GM12878 (cell line): ENCODE measurements around the gene PRC1. TPM values are rescaled to one million over a fixed set of nuclear protein-coding genes. Genes with fewer than 3 reads are reported as not detected.

Experiments used
- ATAC-seq: fragments of 200-7000 bp; cut with Tn5 transposase; 3 replicates; pipeline ENCODE4 v1.9.1; 2020; ENCODE audit warnings: mild to moderate bottlenecking, moderate library complexity
- BruUV-seq: library from RNA; stranded (reverse); fragments of 400-500 nt; replicated peaks from 2 replicates; lab custom pipeline; 2021; lab: Mats Ljungman, UMichigan
- CTCF ChIA-PET: fragments of 300-600 bp; sonication (Branson Sonifier 250); formaldehyde crosslinking; extraction: SDS; loops from one replicate; lab custom pipeline; 2021; ENCODE audit warnings: inconsistent platforms; lab: Yijun Ruan, JAX
- POLR2A ChIA-PET: fragments of 350-600 bp; formaldehyde crosslinking; extraction: SDS; loops from one replicate; lab custom pipeline; 2021; ENCODE audit warnings: inconsistent platforms; lab: Charles Lee
- RAD21 ChIA-PET: fragments of 300-600 bp; sonication (Branson Sonifier 250); formaldehyde crosslinking; loops from one replicate; lab custom pipeline; 2023; ENCODE audit warnings: antibody characterized with exemption; ENCODE audit not compliant: unreplicated experiment; lab: Charles Lee
- SMC1A ChIA-PET: fragments of 300-600 bp; sonication (Branson Sonifier 250); formaldehyde crosslinking; loops from one replicate; lab custom pipeline; 2023; ENCODE audit not compliant: unreplicated experiment, uncharacterized antibody; lab: Charles Lee
- DNase-seq: peaks from one replicate; pipeline ENCODE4 v3.0.0-alpha.2; 2011; ENCODE audit warnings: low read depth, low spot score
- FAIRE-seq: peaks from 3 replicates; lab custom pipeline; 2011; peaks lifted over from hg19 to GRCh38; lab: Jason Lieb, UNC
- H2AFZ ChIP-seq: 2 replicates; pipeline ENCODE4 v1.6.0; 2011; ENCODE audit warnings: low read depth, low read length, control low read depth; ENCODE audit not compliant: control insufficient read depth
- H3K27ac ChIP-seq: 2 replicates; pipeline ENCODE4 v1.5.1; 2011; ENCODE audit warnings: control low read depth; ENCODE audit not compliant: control insufficient read depth, insufficient read depth
- H3K27me3 ChIP-seq, 2 experiments: replicated peaks in 1 of 2; 2 replicates each; pipeline versions ENCODE4 v1.6.0 to v1.6.1; 2011; ENCODE audit warnings: low read length in 1 of 2; ENCODE audit not compliant: control insufficient read depth in 2 of 2, insufficient read depth in 2 of 2
- H3K36me3 ChIP-seq, 2 experiments: 2 replicates each; pipeline ENCODE4 v1.5.1; 2011; ENCODE audit warnings: low read length in 1 of 2; ENCODE audit not compliant: control insufficient read depth in 2 of 2, insufficient read depth in 2 of 2
- H3K4me1 ChIP-seq: 2 replicates; pipeline ENCODE4 v1.6.1; 2011; ENCODE audit warnings: mild to moderate bottlenecking, low read length, moderate library complexity, mixed read lengths; ENCODE audit not compliant: control insufficient read depth, insufficient read depth
- H3K4me2 ChIP-seq: 2 replicates; pipeline ENCODE4 v1.6.0; 2011; ENCODE audit warnings: control low read depth; ENCODE audit not compliant: control insufficient read depth, insufficient read depth
- H3K4me3 ChIP-seq: fragments of 200-600 bp; sonication (generic); 2 replicates; pipeline ENCODE4 v1.5.1; 2016
- H3K79me2 ChIP-seq: 2 replicates; pipeline ENCODE4 v1.6.0; 2011; ENCODE audit warnings: low read length; ENCODE audit not compliant: control insufficient read depth, insufficient read depth
- H3K9ac ChIP-seq: 2 replicates; pipeline ENCODE4 v1.8.0; 2011; ENCODE audit warnings: low read length, control low read depth, mixed read lengths; ENCODE audit not compliant: control insufficient read depth, insufficient read depth
- H3K9me3 ChIP-seq: replicated peaks from 3 replicates; pipeline ENCODE4 v1.5.1; 2011; ENCODE audit warnings: mild to moderate bottlenecking, low read length; ENCODE audit not compliant: control insufficient read depth, insufficient read depth
- H4K20me1 ChIP-seq: 2 replicates; pipeline ENCODE4 v1.6.0; 2011; ENCODE audit not compliant: control insufficient read depth, insufficient read depth
- CHD2 ChIP-seq: IDR thresholded peaks from 2 replicates; pipeline ENCODE4 v1.6.1; 2011; ENCODE audit warnings: low read depth, low read length, improper control_type of control experiment, borderline replicate concordance
- HDAC6 ChIP-seq: fragments of 200-600 bp; sonication (generic); IDR thresholded peaks from one replicate; pipeline ENCODE4 v1.8.0; 2017; ENCODE audit warnings: antibody characterized with exemption; ENCODE audit not compliant: unreplicated experiment
- NFYB ChIP-seq: IDR thresholded peaks from 2 replicates; pipeline ENCODE4 v1.6.1; 2011; ENCODE audit warnings: low read depth, mild to moderate bottlenecking, low read length, improper control_type of control experiment, moderate library complexity; ENCODE audit not compliant: insufficient read depth
- NR2C1 ChIP-seq: fragments of 450-650 bp; IDR thresholded peaks from 2 replicates; pipeline ENCODE4 v1.6.1; 2017; ENCODE audit warnings: antibody characterized with exemption, mild to moderate bottlenecking, moderate library complexity
- NR2C2 ChIP-seq: IDR thresholded peaks from 2 replicates; pipeline ENCODE4 v1.6.1; 2011; ENCODE audit warnings: borderline replicate concordance, low read depth; ENCODE audit not compliant: control insufficient read depth, insufficient read length
- SMAD5 ChIP-seq: IDR thresholded peaks from 2 replicates; pipeline ENCODE4 v1.6.1; 2016; ENCODE audit warnings: antibody characterized with exemption, low read depth
- TCF7 ChIP-seq: IDR thresholded peaks from 2 replicates; pipeline ENCODE4 v1.6.1; 2014; ENCODE audit warnings: antibody characterized with exemption, borderline replicate concordance
- USF2 ChIP-seq: IDR thresholded peaks from 2 replicates; pipeline ENCODE4 v1.6.1; 2011; ENCODE audit warnings: low read depth, low read length, improper control_type of control experiment, borderline replicate concordance
- ZNF274 ChIP-seq: IDR thresholded peaks from one replicate; pipeline ENCODE4 v1.8.0; 2011; ENCODE audit not compliant: insufficient read length, insufficient read depth
- WGBS: methylation state at CpG from one replicate; pipeline ENCODE4 v1.1.6; 2016; ENCODE audit warnings: low lambda C conversion rate; ENCODE audit not compliant: insufficient replicate concordance, insufficient coverage; ENCODE audit errors: missing lambda C conversion rate; 5-methylcytosine and 5-hydroxymethylcytosine counted together
- in situ Hi-C: fragments of 300-500 bp; cut with MboI; formaldehyde crosslinking; loops from 9 replicates; pipeline ENCODE4 v1.14.3; 2018; ENCODE audit warnings: mixed read lengths
- intact Hi-C: fragments of 100-400 bp; cut with micrococcal nuclease; formaldehyde crosslinking; loops from one replicate; pipeline ENCODE4 v1.14.2; 2022; ENCODE audit not compliant: unreplicated experiment
- polyA plus RNA-seq, 11 experiments: library from polyadenylated mRNA; depleted of rRNA in 4 of 11; unstranded in 6 of 11; stranded (reverse) in 5 of 11; fragments of >200 nt; fragmentation: Nextera tagmentation in 4 of 11; fragmentation: Illumina TruSeq in 1 of 11; extraction: Ambion mirVana in 4 of 11; extraction: Trizol in 1 of 11; gene quantifications; 1 replicate in 1 of 11; 2 replicates in 10 of 11; pipeline versions ENCODE4 v1.2.1 to v1.2.3, GENCODE V29; 2011 to 2016; ENCODE audit warnings: inconsistent platforms in 2 of 11, missing spikeins in 2 of 11, low read depth in 1 of 11
- total RNA-seq, 4 experiments: library from RNA; depleted of rRNA in 3 of 4; stranded (reverse); fragments of >200 nt in 3 of 4; fragmentation: Illumina TruSeq in 1 of 4; extraction: Trizol in 1 of 4; gene quantifications; 2 replicates each; pipeline versions ENCODE4 v1.2.1 to v1.2.3, GENCODE V29; 2013 to 2021

The PRC1 gene
- total and polyA plus RNA-seq, 10 of the 15 experiments (the other 5 are each of a cell fraction or from before 2014, with no cell fraction given) = 100 to 241 (median 131) TPM

DNA sequence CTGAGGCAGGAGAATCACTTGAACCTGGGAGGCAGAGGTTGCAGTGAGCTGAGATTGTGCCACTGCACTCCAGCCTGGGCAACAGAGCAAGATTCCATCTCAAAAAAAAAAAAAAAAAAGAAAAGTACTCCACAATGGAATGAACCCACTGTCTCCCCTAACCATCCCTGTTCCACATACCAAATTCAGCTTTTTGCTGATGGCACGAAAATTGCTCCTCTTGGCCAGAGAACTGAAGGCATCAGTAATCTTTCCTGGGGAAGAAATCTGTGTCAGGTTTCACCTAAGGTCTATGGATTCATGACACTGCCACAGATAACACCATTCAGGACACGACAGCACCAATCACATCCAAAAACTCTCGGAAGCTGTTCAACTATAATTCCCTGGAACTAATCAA, 6.9 kb upstream of the PRC1 start:
- Histone ChIP-seq H3K79me2 (no peaks in the 10 kb centered on the region), H3K27ac (no peak overlapping the region), H3K27me3 (no peaks in the 10 kb centered on the region), H3K36me3 (peaks cover 12 to 14% of the 10 kb centered on the region in 2 experiments; a peak in 3 of 4 replicates), H3K4me3 (no peak overlapping the region), H3K4me1 (no peaks in the 10 kb centered on the region), H3K9me3 (no peaks in the 10 kb centered on the region), H3K4me2 (no peak overlapping the region), H3K9ac (no peak overlapping the region), H4K20me1 (no peaks in the 10 kb centered on the region), H2AFZ (no peak overlapping the region)
- BruUV-seq = no TSS peak
- ChIA-PET RAD21 (no interaction called here), POLR2A (no interaction called here), CTCF (interaction anchor here (1.1 kb wide), 1 partner anchor 45 kb away, joined by 3 read pairs; no protein-coding TSS in a partner anchor), SMC1A (no interaction called here)
- 79% methylated on average over 3 of the region's 3 CpGs for WGBS
- in situ Hi-C loops = no loop called here
- FAIRE-seq (no peak), ATAC-seq (no peak), DNase-seq (no peak)
- TF ChIP-seq HDAC6 (no peak), NR2C1 (no peak), CHD2 (no peak), SMAD5 (no peak), NR2C2 (no peak), USF2 (no peak), TCF7 (no peak), ZNF274 (no peak), NFYB (no peak)
- intact Hi-C loops = no loop called here
